IPS-18a (cell line): ENCODE measurements around the gene TUT7.

Experiments
- H3K27ac ChIP-seq: one replicate; pipeline ENCODE4 v1.5.1; 2013; ENCODE audit warnings: low read length
- H3K27me3 ChIP-seq: one replicate; pipeline ENCODE4 v1.6.1; 2013; ENCODE audit warnings: mild to moderate bottlenecking, low read length; ENCODE audit not compliant: control insufficient read depth, insufficient read depth
- H3K36me3 ChIP-seq: one replicate; pipeline ENCODE4 v1.6.1; 2013; ENCODE audit warnings: low read depth, low read length; ENCODE audit not compliant: control insufficient read depth
- H3K4me1 ChIP-seq: one replicate; pipeline ENCODE4 v1.6.1; 2013; ENCODE audit warnings: low read depth, low read length; ENCODE audit not compliant: control insufficient read depth
- H3K4me3 ChIP-seq: one replicate; pipeline ENCODE4 v1.5.1; 2013; ENCODE audit warnings: low read length
- H3K9ac ChIP-seq: one replicate; pipeline ENCODE4 v1.6.1; 2013; ENCODE audit warnings: mild to moderate bottlenecking, low read length, moderate library complexity
- H3K9me3 ChIP-seq: one replicate; pipeline ENCODE4 v1.6.1; 2013; ENCODE audit warnings: low read depth, low read length; ENCODE audit not compliant: control insufficient read depth

Gene TUT7

GRCh38 chr9:86242071-86242470 is 112.1 kb downstream of the TUT7 start:
- no peak overlapping the region for H3K9ac ChIP-seq
- no peaks in the 10 kb centered on the region for H3K36me3 ChIP-seq
- H3K27me3 ChIP-seq: no peaks in the 10 kb centered on the region
- no peak overlapping the region for H3K4me3 ChIP-seq
- no peaks in the 10 kb centered on the region for H3K9me3 ChIP-seq
- peaks cover 5% of the 10 kb centered on the region for H3K4me1 ChIP-seq
- H3K27ac ChIP-seq: no peak overlapping the region

DNA sequence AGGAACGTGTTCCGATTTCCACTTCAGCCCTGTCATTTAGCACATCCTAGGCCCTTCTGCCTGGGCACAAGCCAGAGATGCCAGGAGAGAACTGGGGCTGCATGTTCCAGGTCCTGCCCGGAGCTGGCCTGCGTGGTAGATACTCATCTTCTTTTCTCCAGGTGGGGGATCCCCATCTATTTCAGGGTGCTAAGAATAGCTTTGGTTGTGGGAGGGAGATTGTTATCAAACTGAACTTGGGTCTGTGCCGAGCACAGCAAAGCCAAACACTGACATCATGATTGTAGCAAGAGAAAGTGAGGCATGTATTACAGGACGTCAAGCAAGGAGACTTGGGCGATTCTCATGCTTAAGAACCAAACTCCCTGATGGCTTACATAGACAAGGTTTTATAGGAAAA is 113.0 kb downstream of the TUT7 start:
- H3K27me3 ChIP-seq: no peaks in the 10 kb centered on the region
- H3K36me3 ChIP-seq: no peaks in the 10 kb centered on the region
- no peak overlapping the region for H3K27ac ChIP-seq
- no peaks in the 10 kb centered on the region for H3K9me3 ChIP-seq
- H3K4me1 ChIP-seq: no peaks in the 10 kb centered on the region
- no peak overlapping the region for H3K4me3 ChIP-seq
- no peak overlapping the region for H3K9ac ChIP-seq

DNA sequence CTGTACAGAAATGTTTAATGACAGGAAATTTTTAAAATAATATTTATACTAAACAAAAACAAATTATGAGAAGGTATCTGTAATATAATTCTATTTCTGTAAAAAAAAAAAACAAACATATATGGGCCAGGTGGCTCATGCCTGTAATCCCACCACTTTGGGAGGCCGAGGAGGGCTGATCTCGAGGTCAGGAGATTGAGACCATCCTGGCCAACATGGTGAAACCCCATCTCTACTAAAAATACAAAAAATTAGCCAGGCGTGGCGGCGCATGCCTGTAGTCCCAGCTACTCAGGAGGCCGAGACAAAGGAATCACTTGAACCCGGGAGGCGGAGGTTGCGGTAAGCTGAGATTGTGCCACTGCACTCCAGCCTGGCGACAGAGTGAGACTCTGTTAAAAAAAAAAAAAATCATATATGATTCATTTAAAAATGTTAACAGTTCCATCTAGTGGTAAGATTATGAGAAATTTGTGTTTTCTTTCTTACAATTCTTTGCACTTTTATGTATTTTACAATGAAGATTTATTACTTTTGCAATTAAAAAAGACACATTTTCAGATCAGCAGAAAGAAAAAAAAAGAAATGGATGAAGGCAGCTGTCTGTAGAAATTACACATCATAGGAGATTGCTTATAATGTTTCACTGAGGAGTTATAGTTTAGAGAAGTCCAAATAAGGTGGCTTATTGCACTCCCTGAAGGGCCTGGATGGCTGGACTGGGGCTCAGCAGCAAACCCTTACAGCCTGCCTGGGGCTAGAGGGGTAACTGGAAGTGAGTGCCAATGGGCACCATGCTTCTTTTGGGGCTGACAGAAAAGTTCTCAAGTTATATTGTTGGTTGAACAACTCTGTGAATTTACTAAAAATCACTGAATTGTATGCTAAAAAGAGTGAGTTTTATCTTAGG is 115.1 kb downstream of the TUT7 start:
- no peak overlapping the region for H3K27ac ChIP-seq
- H3K36me3 ChIP-seq: no peaks in the 10 kb centered on the region
- H3K9ac ChIP-seq: no peak overlapping the region
- no peaks in the 10 kb centered on the region for H3K27me3 ChIP-seq
- H3K9me3 ChIP-seq: no peaks in the 10 kb centered on the region
- no peak overlapping the region for H3K4me3 ChIP-seq
- no peaks in the 10 kb centered on the region for H3K4me1 ChIP-seq
